Liver (tissue), 9 donors: Measurements from ENCODE around the gene TPX2. TPM values are rescaled to one million over a fixed set of nuclear protein-coding genes. Genes with fewer than 3 reads are reported as not detected.

Experiments used
- DNase-seq: peaks from one replicate; pipeline ENCODE4 v3.0.0-alpha.2; 2017; ENCODE audit warnings: low spot score
- H3K27ac ChIP-seq, 2 donors: one replicate each; pipeline ENCODE4 v1.7.0; 2013; ENCODE audit warnings: inconsistent platforms in 2 of 2, low read length in 2 of 2, control low read depth in 1 of 2, low read depth in 1 of 2, mild to moderate bottlenecking in 1 of 2
- H3K27me3 ChIP-seq, 4 donors: one replicate each; pipeline versions ENCODE4 v1.6.1 to v1.7.0; 2013; ENCODE audit warnings: low read length in 3 of 4, inconsistent platforms in 1 of 4, mild to moderate bottlenecking in 1 of 4, moderate library complexity in 1 of 4; ENCODE audit not compliant: control insufficient read depth in 4 of 4, insufficient read depth in 4 of 4
- H3K36me3 ChIP-seq, 4 donors: one replicate each; pipeline versions ENCODE4 v1.6.1 to v1.7.0; 2013; ENCODE audit warnings: low read length in 3 of 4, mild to moderate bottlenecking in 3 of 4, low read depth in 1 of 4, moderate library complexity in 1 of 4; ENCODE audit not compliant: control insufficient read depth in 4 of 4, insufficient read depth in 3 of 4
- H3K4me1 ChIP-seq, 4 donors: one replicate each; pipeline versions ENCODE4 v1.6.1 to v1.7.0; 2013; ENCODE audit warnings: low read length in 3 of 4, mild to moderate bottlenecking in 3 of 4, moderate library complexity in 1 of 4; ENCODE audit not compliant: control insufficient read depth in 4 of 4, insufficient read depth in 4 of 4
- H3K4me3 ChIP-seq, 3 donors: one replicate each; pipeline versions ENCODE4 v1.6.1 to v1.7.0; 2013; ENCODE audit warnings: low read length in 3 of 3, control low read depth in 1 of 3, low read depth in 1 of 3, mild to moderate bottlenecking in 1 of 3
- H3K9ac ChIP-seq, 2 donors: one replicate each; pipeline ENCODE4 v1.7.0; 2013; ENCODE audit warnings: low read length in 2 of 2, mild to moderate bottlenecking in 2 of 2, moderate library complexity in 2 of 2, control low read depth in 1 of 2, low read depth in 1 of 2
- H3K9me3 ChIP-seq, 4 donors: one replicate each; pipeline versions ENCODE4 v1.6.1 to v1.7.0; 2013; ENCODE audit warnings: low read length in 3 of 4; ENCODE audit not compliant: control insufficient read depth in 4 of 4
- CTCF ChIP-seq: fragments of 150-350 bp; IDR thresholded peaks from 2 replicates; pipeline ENCODE4 v1.5.1; 2017; ENCODE audit warnings: improper control_type of control experiment, low read depth, low read length; ENCODE audit not compliant: missing input control
- EGR1 ChIP-seq, 2 donors: IDR thresholded peaks; 2 replicates each; pipeline ENCODE4 v1.6.1; 2016 to 2018; ENCODE audit warnings: antibody characterized with exemption in 2 of 2, low read depth in 2 of 2
- FOXA1 ChIP-seq: IDR thresholded peaks from 2 replicates; pipeline ENCODE4 v1.6.1; 2016; ENCODE audit warnings: antibody characterized with exemption
- FOXA2 ChIP-seq: IDR thresholded peaks from 2 replicates; pipeline ENCODE4 v1.6.1; 2016; ENCODE audit warnings: antibody characterized with exemption
- GABPA ChIP-seq, 2 donors: IDR thresholded peaks in 1 of 2; conservative IDR thresholded peaks in 1 of 2; 2 replicates each; pipeline ENCODE4 v1.6.1; 2016; ENCODE audit warnings: antibody characterized with exemption in 2 of 2, mild to moderate bottlenecking in 1 of 2, moderate library complexity in 1 of 2
- HNF4G ChIP-seq: IDR thresholded peaks from 2 replicates; pipeline ENCODE4 v1.6.1; 2016; ENCODE audit warnings: antibody characterized with exemption
- JUND ChIP-seq, 2 donors: IDR thresholded peaks; 2 replicates each; pipeline ENCODE4 v1.6.1; 2016; ENCODE audit warnings: antibody characterized with exemption in 2 of 2
- NR2F2 ChIP-seq: IDR thresholded peaks from 2 replicates; pipeline ENCODE4 v1.6.1; 2016; ENCODE audit warnings: antibody characterized with exemption
- RAD21 ChIP-seq, 2 donors: IDR thresholded peaks; 2 replicates each; pipeline ENCODE4 v1.6.1; 2016; ENCODE audit warnings: antibody characterized with exemption in 2 of 2, mild to moderate bottlenecking in 2 of 2
- RXRA ChIP-seq, 2 donors: IDR thresholded peaks; 2 replicates each; pipeline ENCODE4 v1.6.1; 2017 to 2018; ENCODE audit warnings: antibody characterized with exemption in 2 of 2, mild to moderate bottlenecking in 1 of 2
- SP1 ChIP-seq: IDR thresholded peaks from 2 replicates; pipeline ENCODE4 v1.6.1; 2018; ENCODE audit warnings: antibody characterized with exemption, mild to moderate bottlenecking
- TAF1 ChIP-seq: conservative IDR thresholded peaks from 2 replicates; pipeline ENCODE4 v1.6.1; 2016; ENCODE audit warnings: antibody characterized with exemption, mild to moderate bottlenecking
- YY1 ChIP-seq: IDR thresholded peaks from 2 replicates; pipeline ENCODE4 v1.6.1; 2016; ENCODE audit warnings: antibody characterized with exemption, mild to moderate bottlenecking
- WGBS: extraction: QIAGEN DNeasy Blood & Tissue Kit; methylation state at CpG from one replicate; pipeline ENCODE4 v1.1.7; 2013; 5-methylcytosine and 5-hydroxymethylcytosine counted together
- polyA plus RNA-seq, 2 donors: library from polyadenylated mRNA; stranded (reverse) in 1 of 2; unstranded in 1 of 2; fragments of 200-250 nt in 1 of 2; fragments of >200 nt in 1 of 2; fragmentation: Nextera tagmentation in 1 of 2; extraction: Ambion mirVana in 1 of 2; gene quantifications; one replicate each; pipeline versions ENCODE4 v1.2.1 to v1.2.3, GENCODE V29; 2013 to 2015
- total RNA-seq, 2 donors: library from RNA; depleted of rRNA; stranded (reverse); fragments of >200 nt; gene quantifications; one replicate each; pipeline ENCODE4 v1.2.3, GENCODE V29; 2014
- TF ChIP-seq, protein P1 (sequence below): IDR thresholded peaks from 2 replicates; pipeline ENCODE4 v1.6.1; 2016; ENCODE audit warnings: antibody characterized with exemption, mild to moderate bottlenecking
- TF ChIP-seq, protein P2 (sequence below): IDR thresholded peaks from 2 replicates; pipeline ENCODE4 v1.6.1; 2016; ENCODE audit warnings: antibody characterized with exemption
- TF ChIP-seq, protein P3 (sequence below): IDR thresholded peaks from 2 replicates; pipeline ENCODE4 v1.6.1; 2016; ENCODE audit warnings: antibody characterized with exemption
- donor health status: healthy.
- donor health status: healthy.
- donor health status: healthy.
- donor health status: healthy.
- donor health status: healthy.

Gene TPX2
- total and polyA plus RNA-seq, 4 donors: 1.1 to 40.8 (median 2.4) TPM

GRCh38 chr20:31831211-31831610 lies 92.1 kb downstream of the TPX2 start:
- H3K36me3 ChIP-seq: no peaks in the 10 kb centered on the region
- no peak overlapping the region for H3K27ac ChIP-seq
- 84% methylated on average over 6 of the region's 6 CpGs for WGBS
- no peak for DNase-seq
- H3K4me3 ChIP-seq: no peak overlapping the region
- H3K9me3 ChIP-seq: no peaks in the 10 kb centered on the region
- H3K4me1 ChIP-seq: no peaks in the 10 kb centered on the region
- no peaks in the 10 kb centered on the region for H3K27me3 ChIP-seq
- H3K9ac ChIP-seq: no peak overlapping the region
- TF ChIP-seq CTCF: no peak
- no peak for TF ChIP-seq SP1
- TF ChIP-seq HNF4G: no peak
- TF ChIP-seq RAD21 (IDR thresholded peaks at IDR 0.05): no peak
- no peak for TF ChIP-seq NR2F2
- TF ChIP-seq, protein P1, sequence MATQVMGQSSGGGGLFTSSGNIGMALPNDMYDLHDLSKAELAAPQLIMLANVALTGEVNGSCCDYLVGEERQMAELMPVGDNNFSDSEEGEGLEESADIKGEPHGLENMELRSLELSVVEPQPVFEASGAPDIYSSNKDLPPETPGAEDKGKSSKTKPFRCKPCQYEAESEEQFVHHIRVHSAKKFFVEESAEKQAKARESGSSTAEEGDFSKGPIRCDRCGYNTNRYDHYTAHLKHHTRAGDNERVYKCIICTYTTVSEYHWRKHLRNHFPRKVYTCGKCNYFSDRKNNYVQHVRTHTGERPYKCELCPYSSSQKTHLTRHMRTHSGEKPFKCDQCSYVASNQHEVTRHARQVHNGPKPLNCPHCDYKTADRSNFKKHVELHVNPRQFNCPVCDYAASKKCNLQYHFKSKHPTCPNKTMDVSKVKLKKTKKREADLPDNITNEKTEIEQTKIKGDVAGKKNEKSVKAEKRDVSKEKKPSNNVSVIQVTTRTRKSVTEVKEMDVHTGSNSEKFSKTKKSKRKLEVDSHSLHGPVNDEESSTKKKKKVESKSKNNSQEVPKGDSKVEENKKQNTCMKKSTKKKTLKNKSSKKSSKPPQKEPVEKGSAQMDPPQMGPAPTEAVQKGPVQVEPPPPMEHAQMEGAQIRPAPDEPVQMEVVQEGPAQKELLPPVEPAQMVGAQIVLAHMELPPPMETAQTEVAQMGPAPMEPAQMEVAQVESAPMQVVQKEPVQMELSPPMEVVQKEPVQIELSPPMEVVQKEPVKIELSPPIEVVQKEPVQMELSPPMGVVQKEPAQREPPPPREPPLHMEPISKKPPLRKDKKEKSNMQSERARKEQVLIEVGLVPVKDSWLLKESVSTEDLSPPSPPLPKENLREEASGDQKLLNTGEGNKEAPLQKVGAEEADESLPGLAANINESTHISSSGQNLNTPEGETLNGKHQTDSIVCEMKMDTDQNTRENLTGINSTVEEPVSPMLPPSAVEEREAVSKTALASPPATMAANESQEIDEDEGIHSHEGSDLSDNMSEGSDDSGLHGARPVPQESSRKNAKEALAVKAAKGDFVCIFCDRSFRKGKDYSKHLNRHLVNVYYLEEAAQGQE: no peak
- TF ChIP-seq EGR1 (IDR thresholded peaks at IDR 0.05; ENCODE audit: low read depth in 2 of 2): no peak
- no peak for TF ChIP-seq RXRA (IDR thresholded peaks at IDR 0.05)
- no peak for TF ChIP-seq JUND (IDR thresholded peaks at IDR 0.05)
- TF ChIP-seq FOXA1: no peak
- no peak for TF ChIP-seq FOXA2
- no peak for TF ChIP-seq YY1

- TF ChIP-seq RAD21 (IDR thresholded peaks at IDR 0.05): no peak
- TF ChIP-seq, protein P2, sequence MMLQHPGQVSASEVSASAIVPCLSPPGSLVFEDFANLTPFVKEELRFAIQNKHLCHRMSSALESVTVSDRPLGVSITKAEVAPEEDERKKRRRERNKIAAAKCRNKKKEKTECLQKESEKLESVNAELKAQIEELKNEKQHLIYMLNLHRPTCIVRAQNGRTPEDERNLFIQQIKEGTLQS: no peak
- TF ChIP-seq TAF1: no peak
- TF ChIP-seq, protein P1: no peak
- TF ChIP-seq, protein P3, sequence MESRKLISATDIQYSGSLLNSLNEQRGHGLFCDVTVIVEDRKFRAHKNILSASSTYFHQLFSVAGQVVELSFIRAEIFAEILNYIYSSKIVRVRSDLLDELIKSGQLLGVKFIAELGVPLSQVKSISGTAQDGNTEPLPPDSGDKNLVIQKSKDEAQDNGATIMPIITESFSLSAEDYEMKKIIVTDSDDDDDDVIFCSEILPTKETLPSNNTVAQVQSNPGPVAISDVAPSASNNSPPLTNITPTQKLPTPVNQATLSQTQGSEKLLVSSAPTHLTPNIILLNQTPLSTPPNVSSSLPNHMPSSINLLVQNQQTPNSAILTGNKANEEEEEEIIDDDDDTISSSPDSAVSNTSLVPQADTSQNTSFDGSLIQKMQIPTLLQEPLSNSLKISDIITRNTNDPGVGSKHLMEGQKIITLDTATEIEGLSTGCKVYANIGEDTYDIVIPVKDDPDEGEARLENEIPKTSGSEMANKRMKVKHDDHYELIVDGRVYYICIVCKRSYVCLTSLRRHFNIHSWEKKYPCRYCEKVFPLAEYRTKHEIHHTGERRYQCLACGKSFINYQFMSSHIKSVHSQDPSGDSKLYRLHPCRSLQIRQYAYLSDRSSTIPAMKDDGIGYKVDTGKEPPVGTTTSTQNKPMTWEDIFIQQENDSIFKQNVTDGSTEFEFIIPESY: no peak
- TF ChIP-seq GABPA (IDR thresholded peaks at IDR 0.05 in 1 of 2, conservative IDR thresholded peaks at IDR 0.05 in 1 of 2): no peak
- Histone ChIP-seq H3K9me3 (no peaks in the 10 kb centered on the region), H3K27me3 (no peaks in the 10 kb centered on the region), H3K9ac (no peak overlapping the region), H3K4me1 (no peaks in the 10 kb centered on the region), H3K36me3 (no peaks in the 10 kb centered on the region), H3K27ac (no peak overlapping the region), H3K4me3 (no peak overlapping the region)
- no peak for DNase-seq
- WGBS: 96% methylated on average over 17 of the region's 17 CpGs
These were observed 92.7 kb downstream of the TPX2 start for GRCh38 chr20:31831771-31832306.
